H54 (cell line): ENCODE measurements around the gene ZNF423.

Source experiments
- DNase-seq: peaks from one replicate; pipeline ENCODE4 v3.0.0; 2011; ENCODE audit warnings: low spot score, mixed read lengths; ENCODE audit not compliant: insufficient read length
- FAIRE-seq: peaks from 3 replicates; lab custom pipeline; 2011; peaks lifted over from hg19 to GRCh38; lab: Jason Lieb, UNC
- POLR2A ChIP-seq: IDR thresholded peaks from 2 replicates; pipeline ENCODE4 v1.6.1; 2011; ENCODE audit warnings: low read depth, mild to moderate bottlenecking, low read length

The ZNF423 gene

GRCh38 chr16:49788986-49789385 is 66.9 kb downstream of the ZNF423 start:
- TF ChIP-seq POLR2A: no peak
- no peak for FAIRE-seq
- no peak for DNase-seq

- DNase-seq (no peak), FAIRE-seq (no peak)
- TF ChIP-seq POLR2A: no peak
These were observed 67.3 kb downstream of the ZNF423 start for GRCh38 chr16:49788572-49788971.

GRCh38 chr16:49786926-49787557 is 68.9 kb downstream of the ZNF423 start:
- TF ChIP-seq POLR2A: no peak
- no peak for DNase-seq
- no peak for FAIRE-seq

GRCh38 chr16:49785970-49786369 is 69.9 kb downstream of the ZNF423 start:
- TF ChIP-seq POLR2A: no peak
- no peak for DNase-seq
- FAIRE-seq: no peak

GRCh38 chr16:49782405-49782804 is 73.5 kb downstream of the ZNF423 start:
- no peak for TF ChIP-seq POLR2A
- FAIRE-seq (no peak), DNase-seq (no peak)

- FAIRE-seq (no peak), DNase-seq (no peak)
- no peak for TF ChIP-seq POLR2A
These were observed 74.5 kb downstream of the ZNF423 start for GRCh38 chr16:49781401-49781800.

GRCh38 chr16:49780433-49780832 is 75.5 kb downstream of the ZNF423 start:
- DNase-seq (no peak), FAIRE-seq (no peak)
- no peak for TF ChIP-seq POLR2A

GRCh38 chr16:49779979-49780378 is 75.9 kb downstream of the ZNF423 start:
- no peak for TF ChIP-seq POLR2A
- FAIRE-seq: no peak
- no peak for DNase-seq

- DNase-seq (no peak), FAIRE-seq (no peak)
- no peak for TF ChIP-seq POLR2A
These were observed 77.5 kb downstream of the ZNF423 start for GRCh38 chr16:49778202-49778930.

- TF ChIP-seq POLR2A: no peak
- no peak for FAIRE-seq
- no peak for DNase-seq
These were observed 79.2 kb downstream of the ZNF423 start for GRCh38 chr16:49776734-49777133.

GRCh38 chr16:49776085-49776595 is 79.8 kb downstream of the ZNF423 start:
- TF ChIP-seq POLR2A: no peak
- FAIRE-seq (no peak), DNase-seq (no peak)

GRCh38 chr16:49775581-49775980 is 80.3 kb downstream of the ZNF423 start:
- FAIRE-seq: no peak
- no peak for TF ChIP-seq POLR2A
- no peak for DNase-seq

- DNase-seq (no peak), FAIRE-seq (no peak)
- TF ChIP-seq POLR2A: no peak
These were observed 80.9 kb downstream of the ZNF423 start for GRCh38 chr16:49775018-49775417.

GRCh38 chr16:49773534-49774475 is 82.1 kb downstream of the ZNF423 start:
- FAIRE-seq: no peak
- no peak for TF ChIP-seq POLR2A
- DNase-seq: no peak
